ENCODE measurements around the gene GNB1L. TPM values are rescaled to one million over a fixed set of nuclear protein-coding genes. Genes with fewer than 3 reads are reported as not detected.
A peak's percentile ranks its signal among the peaks of the same experiment; 100 is the strongest.

Gene GNB1L
- total and polyA plus RNA-seq, 9 of the 15 experiments (the other 6 are each of a cell fraction or from before 2014, with no cell fraction given): 0.56 to 50.5 (median 10.2) TPM

DNA sequence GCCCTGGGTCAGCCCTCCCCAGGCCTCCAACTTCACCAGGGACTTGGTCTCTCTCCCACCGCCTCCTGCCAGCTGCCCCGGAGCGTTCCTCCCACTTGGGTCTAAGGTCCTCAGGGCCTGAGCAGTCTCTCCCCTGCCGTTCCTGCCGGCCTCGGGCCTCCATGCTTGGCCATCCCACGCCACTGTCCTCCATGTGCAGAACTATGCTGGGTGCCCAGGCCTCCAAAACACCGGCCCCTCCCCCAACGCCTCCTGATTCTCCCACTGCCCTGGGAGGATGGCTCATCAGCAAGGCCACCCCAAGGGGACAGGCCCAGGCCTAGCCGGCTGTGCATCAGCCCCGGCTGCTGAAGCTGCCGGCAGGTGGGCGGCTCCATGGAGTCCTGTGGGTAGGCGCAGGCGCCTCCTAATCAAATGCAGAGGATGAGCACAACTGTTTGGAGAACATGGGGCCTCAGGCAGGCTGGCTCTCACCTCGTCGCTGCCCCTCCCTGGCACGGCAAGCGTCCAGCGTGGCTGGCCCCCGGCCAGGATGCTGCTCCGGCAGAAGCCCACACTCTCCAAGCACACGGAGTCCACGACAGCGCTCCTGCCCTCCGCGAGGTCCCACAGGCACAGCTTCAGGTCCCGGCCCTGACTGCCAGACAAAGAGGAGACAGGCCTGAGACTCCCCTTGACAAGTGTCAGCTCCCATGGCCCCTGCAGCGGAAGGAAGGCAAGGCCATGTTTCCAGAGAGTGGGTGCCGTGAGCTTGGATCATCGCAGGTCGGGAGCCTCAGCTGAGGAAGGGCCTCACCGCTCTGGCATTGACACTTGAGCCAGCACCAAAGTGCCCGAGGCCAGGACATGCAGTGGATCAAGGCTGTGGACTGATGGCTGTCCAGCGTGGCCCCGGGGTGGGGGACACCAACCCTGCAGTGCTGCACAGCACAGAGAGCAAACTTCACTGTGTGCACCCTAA is 42.6 kb downstream of the GNB1L start:
- no peaks in the 10 kb centered on the region for H3K27me3 ChIP-seq (ENCODE audit: control insufficient read depth in 2 of 2, insufficient read depth in 2 of 2, low read length in 2 of 2)
- H3K4me3 ChIP-seq: no peak overlapping the region
- DNase-seq (ENCODE audit: extremely low read depth in 1 of 4, low spot score in 3 of 4) (no peak), ATAC-seq (no peak), FAIRE-seq (no peak)
- H3K9ac ChIP-seq (ENCODE audit: insufficient read depth in 1 of 2, low read depth in 2 of 2, low read length in 2 of 2): peak overlapping the region in 1 of 2 experiments; percentile 75; a peak in 2 of 4 replicates
- intact Hi-C loops (cut with micrococcal nuclease) (no loop called here), in situ Hi-C loops (cut with MboI) (no loop called here)
- CTCF ChIA-PET (ENCODE audit: low intra/inter-chr PET ratio): no interaction called here
- POLR2A ChIA-PET: interaction anchor here (0.5 to 5.7 kb wide), 8 partner anchors 12 to 917 kb away, joined by 3 to 43 read pairs (median 4); no protein-coding TSS in a partner anchor
- H3K9me3 ChIP-seq (replicated peaks; ENCODE audit: control insufficient read depth, insufficient read depth, low read depth, low read length): no peaks in the 10 kb centered on the region
- no peak overlapping the region for H3K4me2 ChIP-seq (ENCODE audit: insufficient read depth, low read length)
- H3K36me3 ChIP-seq (ENCODE audit: control insufficient read depth, insufficient read depth, low read length): no peaks in the 10 kb centered on the region
- 82% methylated on average over 36 of the region's 36 CpGs for WGBS (ENCODE audit: insufficient coverage, low coverage, missing lambda C conversion rate)
- H3K9me1 ChIP-seq (ENCODE audit: control insufficient read depth, insufficient read depth, low read length): no peaks in the 10 kb centered on the region
- no peak overlapping the region for H3K27ac ChIP-seq (ENCODE audit: extremely low read depth, low read depth, low read length)
- peaks cover 22 to 64% of the 10 kb centered on the region in 2 experiments for H3K4me1 ChIP-seq (replicated peaks in 1 of 2; ENCODE audit: control insufficient read depth in 2 of 2, insufficient read depth in 2 of 2, low read length in 2 of 2)
- no peaks in the 10 kb centered on the region for H3K79me2 ChIP-seq (ENCODE audit: control insufficient read depth, insufficient read depth, low read length)
- H2AFZ ChIP-seq (ENCODE audit: low read depth, low read length): no peak overlapping the region
- peaks cover 9% of the 10 kb centered on the region; the same call in 1 of the 2 replicates for H4K20me1 ChIP-seq (replicated peaks; ENCODE audit: control insufficient read depth, insufficient read depth, low read length)
- no TSS peak for BruUV-seq (replicated peaks)
- TF ChIP-seq FIP1L1 (IDR thresholded peaks at IDR 0.05; ENCODE audit: low read depth, low read length, poor library complexity, severe bottlenecking) (no peak), NR2F6 (CRISPR knock-in tag; IDR thresholded peaks at IDR 0.05) (no peak), EGR1 (conservative IDR thresholded peaks at IDR 0.05) (peak; percentile 28), BCL6 (CRISPR knock-in tag; IDR thresholded peaks at IDR 0.05) (no peak), RBM14 (IDR thresholded peaks at IDR 0.05; ENCODE audit: borderline replicate concordance, insufficient read depth, low read depth, low read length) (0 out of 2 replicates have a peak, but pooled peaks have one; percentile 68), SAFB2 (IDR thresholded peaks at IDR 0.05; ENCODE audit: borderline replicate concordance, low read depth, low read length, severe bottlenecking) (no peak), ZNF311 (CRISPR knock-in tag; IDR thresholded peaks at IDR 0.05) (no peak), ESRRB (CRISPR knock-in tag; IDR thresholded peaks at IDR 0.05; ENCODE audit: borderline replicate concordance) (0 out of 2 replicates have a peak, but pooled peaks have one; percentile 19)
- TF ChIP-seq, protein P1, sequence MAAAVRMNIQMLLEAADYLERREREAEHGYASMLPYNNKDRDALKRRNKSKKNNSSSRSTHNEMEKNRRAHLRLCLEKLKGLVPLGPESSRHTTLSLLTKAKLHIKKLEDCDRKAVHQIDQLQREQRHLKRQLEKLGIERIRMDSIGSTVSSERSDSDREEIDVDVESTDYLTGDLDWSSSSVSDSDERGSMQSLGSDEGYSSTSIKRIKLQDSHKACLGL (CRISPR knock-in tag; IDR thresholded peaks at IDR 0.05; ENCODE audit: borderline replicate concordance, poor library complexity, severe bottlenecking): peak; percentile 18
- TF ChIP-seq, protein P2, sequence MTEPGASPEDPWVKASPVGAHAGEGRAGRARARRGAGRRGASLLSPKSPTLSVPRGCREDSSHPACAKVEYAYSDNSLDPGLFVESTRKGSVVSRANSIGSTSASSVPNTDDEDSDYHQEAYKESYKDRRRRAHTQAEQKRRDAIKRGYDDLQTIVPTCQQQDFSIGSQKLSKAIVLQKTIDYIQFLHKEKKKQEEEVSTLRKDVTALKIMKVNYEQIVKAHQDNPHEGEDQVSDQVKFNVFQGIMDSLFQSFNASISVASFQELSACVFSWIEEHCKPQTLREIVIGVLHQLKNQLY (CRISPR knock-in tag; conservative IDR thresholded peaks at IDR 0.05): 0 out of 4 replicates have a peak, but pooled peaks of 1 of the 2 experiments have one; percentile 57
- TF ChIP-seq, protein P3, sequence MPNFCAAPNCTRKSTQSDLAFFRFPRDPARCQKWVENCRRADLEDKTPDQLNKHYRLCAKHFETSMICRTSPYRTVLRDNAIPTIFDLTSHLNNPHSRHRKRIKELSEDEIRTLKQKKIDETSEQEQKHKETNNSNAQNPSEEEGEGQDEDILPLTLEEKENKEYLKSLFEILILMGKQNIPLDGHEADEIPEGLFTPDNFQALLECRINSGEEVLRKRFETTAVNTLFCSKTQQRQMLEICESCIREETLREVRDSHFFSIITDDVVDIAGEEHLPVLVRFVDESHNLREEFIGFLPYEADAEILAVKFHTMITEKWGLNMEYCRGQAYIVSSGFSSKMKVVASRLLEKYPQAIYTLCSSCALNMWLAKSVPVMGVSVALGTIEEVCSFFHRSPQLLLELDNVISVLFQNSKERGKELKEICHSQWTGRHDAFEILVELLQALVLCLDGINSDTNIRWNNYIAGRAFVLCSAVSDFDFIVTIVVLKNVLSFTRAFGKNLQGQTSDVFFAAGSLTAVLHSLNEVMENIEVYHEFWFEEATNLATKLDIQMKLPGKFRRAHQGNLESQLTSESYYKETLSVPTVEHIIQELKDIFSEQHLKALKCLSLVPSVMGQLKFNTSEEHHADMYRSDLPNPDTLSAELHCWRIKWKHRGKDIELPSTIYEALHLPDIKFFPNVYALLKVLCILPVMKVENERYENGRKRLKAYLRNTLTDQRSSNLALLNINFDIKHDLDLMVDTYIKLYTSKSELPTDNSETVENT (CRISPR knock-in tag; IDR thresholded peaks at IDR 0.05): 0 out of 2 replicates have a peak, but pooled peaks have one; percentile 11
